Endothelial cell of umbilical vein (primary cell): ENCODE results near the gene MERTK. TPM values are rescaled to one million over a fixed set of nuclear protein-coding genes. Genes with fewer than 3 reads are reported as not detected.

Experiments
- BruUV-seq: library from RNA; stranded (reverse); fragments of 400-500 nt; replicated peaks from 2 replicates; lab custom pipeline; 2021; lab: Mats Ljungman, UMichigan
- CTCF ChIA-PET: fragments of 300-600, 350-600 bp; sonication (Branson Sonifier 250); formaldehyde crosslinking; loops from one replicate; lab custom pipeline; 2021; ENCODE audit warnings: antibody characterized with exemption, inconsistent platforms; lab: Charles Lee
- POLR2A ChIA-PET: fragments of 300-600, 350-600 bp; sonication (Branson Sonifier 250); formaldehyde crosslinking; loops from one replicate; lab custom pipeline; 2021; ENCODE audit warnings: antibody characterized with exemption, inconsistent platforms; lab: Charles Lee
- DNase-seq: peaks from one replicate; pipeline ENCODE4 v3.0.0-alpha.2; 2011; ENCODE audit warnings: low read depth, low spot score
- FAIRE-seq: peaks from 2 replicates; lab custom pipeline; 2011; peaks lifted over from hg19 to GRCh38; lab: Jason Lieb, UNC
- H2AFZ ChIP-seq: 2 replicates; pipeline ENCODE4 v1.6.0; 2012; ENCODE audit warnings: low read depth, low read length, control low read depth, inconsistent platforms
- H3K27ac ChIP-seq: 2 replicates; pipeline ENCODE4 v1.5.1; 2011; ENCODE audit warnings: low read depth, mild to moderate bottlenecking, control low read depth, low read length, moderate library complexity; ENCODE audit not compliant: insufficient read depth
- H3K27me3 ChIP-seq, 2 experiments: 2 replicates each; pipeline versions ENCODE4 v1.6.0 to v1.6.1; 2011; ENCODE audit warnings: low read length in 2 of 2, mixed read lengths in 1 of 2; ENCODE audit not compliant: control insufficient read depth in 2 of 2, insufficient read depth in 2 of 2
- H3K36me3 ChIP-seq, 2 experiments: 2 replicates in 1 of 2; 3 replicates in 1 of 2; pipeline ENCODE4 v1.5.1; 2011; ENCODE audit warnings: low read length in 2 of 2, mild to moderate bottlenecking in 1 of 2, moderate library complexity in 1 of 2; ENCODE audit not compliant: control insufficient read depth in 2 of 2, insufficient read depth in 2 of 2; ENCODE audit errors: extremely low read depth in 1 of 2
- H3K4me1 ChIP-seq: 3 replicates; pipeline ENCODE4 v1.5.1; 2011; ENCODE audit warnings: mild to moderate bottlenecking, low read length; ENCODE audit not compliant: control insufficient read depth, insufficient read depth; ENCODE audit errors: extremely low read depth
- H3K4me2 ChIP-seq: 2 replicates; pipeline ENCODE4 v1.6.1; 2011; ENCODE audit warnings: low read length, control low read depth, mixed read lengths; ENCODE audit not compliant: insufficient read depth
- H3K4me3 ChIP-seq, 3 experiments: fragments of 200-600 bp in 1 of 3; sonication (generic), shearing (Covaris generic) in 1 of 3; replicated peaks in 1 of 3; 2 replicates each; pipeline ENCODE4 v1.5.1; 2011 to 2016; ENCODE audit warnings: control low read depth in 3 of 3, low read length in 3 of 3, mild to moderate bottlenecking in 2 of 3, inconsistent platforms in 1 of 3, low read depth in 1 of 3, moderate library complexity in 1 of 3; ENCODE audit not compliant: insufficient read depth in 1 of 3
- H3K79me2 ChIP-seq: 2 replicates; pipeline ENCODE4 v1.6.0; 2012; ENCODE audit warnings: low read length, inconsistent platforms; ENCODE audit not compliant: control insufficient read depth, insufficient read depth
- H3K9ac ChIP-seq: replicated peaks from 2 replicates; pipeline ENCODE3; 2011; ENCODE audit warnings: low read length, control low read depth; ENCODE audit not compliant: insufficient read depth; ENCODE audit errors: extremely low read depth
- H3K9me1 ChIP-seq: replicated peaks from 3 replicates; pipeline ENCODE4 v1.6.0; 2011; ENCODE audit warnings: mild to moderate bottlenecking, low read length; ENCODE audit not compliant: control insufficient read depth, insufficient read depth; ENCODE audit errors: extremely low read depth
- H3K9me3 ChIP-seq: replicated peaks from 2 replicates; pipeline ENCODE4 v1.5.1; 2012; ENCODE audit warnings: low read length, inconsistent platforms; ENCODE audit not compliant: control insufficient read depth, insufficient read depth
- H4K20me1 ChIP-seq: replicated peaks from 2 replicates; pipeline ENCODE3; 2011; ENCODE audit warnings: mild to moderate bottlenecking, low read length; ENCODE audit not compliant: control insufficient read depth, insufficient read depth; ENCODE audit errors: extremely low read depth
- EZH2 ChIP-seq: IDR thresholded peaks from 2 replicates; pipeline ENCODE4 v1.6.1; 2012; ENCODE audit warnings: borderline replicate concordance, low read depth, mild to moderate bottlenecking, moderate library complexity, low read length, inconsistent platforms; ENCODE audit not compliant: severe bottlenecking
- FOS ChIP-seq: IDR thresholded peaks from 2 replicates; pipeline ENCODE4 v1.6.1; 2011; ENCODE audit warnings: mild to moderate bottlenecking, low read length, moderate library complexity, borderline replicate concordance; ENCODE audit not compliant: insufficient read depth
- GATA2 ChIP-seq: IDR thresholded peaks from 2 replicates; pipeline ENCODE4 v1.7.0; 2011; ENCODE audit warnings: low read depth, mild to moderate bottlenecking, moderate library complexity, mixed read lengths, low read length; ENCODE audit not compliant: insufficient read length, insufficient read depth
- MYC ChIP-seq: IDR thresholded peaks from one replicate; pipeline ENCODE4 v1.6.1; 2011; ENCODE audit warnings: mild to moderate bottlenecking, low read depth, low read length
- POLR2AphosphoS5 ChIP-seq: IDR thresholded peaks from 2 replicates; pipeline ENCODE4 v1.6.1; 2012; ENCODE audit warnings: low read depth, mild to moderate bottlenecking, control low read depth, low read length, moderate library complexity; ENCODE audit not compliant: insufficient read depth
- dilution Hi-C: fragments of 300-500 bp; cut with MboI; formaldehyde crosslinking; loops from one replicate; pipeline ENCODE4 v1.15.0; 2019; ENCODE audit warnings: low sequenced_read_pairs; ENCODE audit not compliant: extremely low pct_ligation_motif_present
- intact Hi-C: fragments of 100-400 bp; cut with micrococcal nuclease; formaldehyde crosslinking; loops from one replicate; pipeline ENCODE4 v1.10.0; 2022
- polyA plus RNA-seq, 4 experiments: library from polyadenylated mRNA; depleted of rRNA in 3 of 4; stranded (reverse) in 3 of 4; unstranded in 1 of 4; fragments of >200 nt; gene quantifications; 2 replicates each; pipeline versions ENCODE4 v1.2.1 to v1.2.3, GENCODE V29; 2011 to 2012; ENCODE audit warnings: missing spikeins in 1 of 4
- total RNA-seq: library from RNA; stranded (reverse); gene quantifications from 2 replicates; pipeline ENCODE4 v1.2.3, GENCODE V29; 2021
- TF ChIP-seq, protein P1 (sequence below): IDR thresholded peaks from 2 replicates; pipeline ENCODE4 v1.6.1; 2011; ENCODE audit not compliant: insufficient read depth, insufficient read length
- TF ChIP-seq, protein P2 (sequence below), 2 donors: IDR thresholded peaks; 1 replicate in 1 of 2; 2 replicates in 1 of 2; pipeline ENCODE4 v1.5.1; 2011; ENCODE audit warnings: low read length in 2 of 2, mild to moderate bottlenecking in 2 of 2, moderate library complexity in 2 of 2, control low read depth in 1 of 2, inconsistent platforms in 1 of 2, low read depth in 1 of 2; ENCODE audit not compliant: insufficient read depth in 1 of 2; ENCODE audit errors: extremely low read depth in 1 of 2

MERTK gene
- total and polyA plus RNA-seq, 2 donors (not counting 3 experiments of a cell fraction or from before 2014, with no cell fraction given) = 37.3 to 39.6 TPM

DNA sequence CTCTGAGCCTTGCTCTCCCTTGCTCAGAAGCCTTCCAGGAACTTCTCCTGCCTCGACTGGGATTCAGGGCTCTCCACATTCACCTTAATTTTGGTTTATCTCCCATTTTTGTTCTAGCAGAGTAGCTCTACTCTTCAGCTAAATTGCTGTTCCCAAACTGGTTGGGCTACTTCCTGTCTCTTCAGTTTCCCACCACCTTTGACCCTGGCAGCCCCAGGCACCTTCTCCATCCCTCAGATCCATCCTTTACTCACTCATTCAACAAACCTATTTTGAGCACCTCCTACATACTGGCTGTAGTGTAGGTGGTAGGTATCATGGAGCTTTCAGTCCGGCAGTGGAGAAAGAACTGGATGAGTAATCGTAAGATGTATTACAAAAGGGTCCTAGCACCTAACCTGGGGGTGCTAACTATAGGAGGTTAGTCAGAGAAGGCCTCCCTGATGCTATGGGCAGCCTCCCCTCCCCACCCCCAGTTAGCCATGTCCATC, 26.3 kb downstream of the MERTK start:
- Histone ChIP-seq H3K27me3 (no peaks in the 10 kb centered on the region), H3K9me3 (no peaks in the 10 kb centered on the region), H3K79me2 (peaks cover 12% of the 10 kb centered on the region), H4K20me1 (no peaks in the 10 kb centered on the region), H2AFZ (no peak overlapping the region), H3K4me1 (peaks cover 14% of the 10 kb centered on the region), H3K9ac (no peak overlapping the region), H3K9me1 (no peaks in the 10 kb centered on the region), H3K4me3 (no peak overlapping the region), H3K27ac (no peak overlapping the region), H3K4me2 (no peak overlapping the region), H3K36me3 (peaks cover 0 to 9% of the 10 kb centered on the region in 2 experiments)
- intact Hi-C loops (no loop called here), dilution Hi-C loops (no loop called here)
- ChIA-PET CTCF (interaction anchor here (1.5 to 1.9 kb wide), 2 partner anchors 12 to 24 kb away, joined by 6 to 8 read pairs; no protein-coding TSS in a partner anchor), POLR2A (no interaction called here)
- no TSS peak for BruUV-seq
- DNase-seq (no peak), FAIRE-seq (no peak)
- TF ChIP-seq POLR2AphosphoS5 (no peak), FOS (no peak), MYC (no peak), EZH2 (no peak)
- TF ChIP-seq, protein P1, sequence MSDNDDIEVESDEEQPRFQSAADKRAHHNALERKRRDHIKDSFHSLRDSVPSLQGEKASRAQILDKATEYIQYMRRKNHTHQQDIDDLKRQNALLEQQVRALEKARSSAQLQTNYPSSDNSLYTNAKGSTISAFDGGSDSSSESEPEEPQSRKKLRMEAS = no peak

DNA sequence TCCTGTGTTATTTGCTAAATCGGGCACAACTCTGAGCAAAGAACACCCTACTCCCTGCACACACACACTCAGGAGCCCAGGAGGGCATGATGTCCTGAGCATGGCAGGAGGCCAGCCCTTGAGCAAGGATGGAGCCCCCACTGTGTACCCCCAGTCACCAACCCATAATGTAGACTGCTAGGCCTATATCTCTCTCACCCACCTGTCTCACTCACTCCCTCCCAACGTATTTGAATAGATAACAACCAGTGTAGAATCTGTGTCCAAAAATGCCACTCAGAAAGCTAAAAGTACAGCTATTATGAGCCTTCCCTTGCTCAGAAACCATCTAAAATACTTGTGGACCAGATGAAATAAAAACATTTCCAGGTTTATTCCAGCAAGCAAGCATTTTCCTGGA, 29.3 kb downstream of the MERTK start:
- no peak overlapping the region for H3K27ac ChIP-seq
- no peaks in the 10 kb centered on the region for H3K27me3 ChIP-seq
- CTCF ChIA-PET = interaction anchor here (2.0 kb wide), 1 partner anchor 9 kb away, joined by 7 read pairs; no protein-coding TSS in a partner anchor
- H3K9ac ChIP-seq = no peak overlapping the region
- DNase-seq (no peak), FAIRE-seq (no peak)
- no peak overlapping the region for H3K4me2 ChIP-seq
- dilution Hi-C loops (no loop called here), intact Hi-C loops (no loop called here)
- H3K9me1 ChIP-seq = no peaks in the 10 kb centered on the region
- no peaks in the 10 kb centered on the region for H4K20me1 ChIP-seq
- no peak overlapping the region for H2AFZ ChIP-seq
- POLR2A ChIA-PET = interaction anchor here (0.7 kb wide), 1 partner anchor 30 kb away, joined by 5 read pairs; no protein-coding TSS in a partner anchor
- BruUV-seq = no TSS peak
- H3K4me3 ChIP-seq = no peak overlapping the region
- H3K9me3 ChIP-seq = no peaks in the 10 kb centered on the region
- peaks cover 11% of the 10 kb centered on the region for H3K4me1 ChIP-seq
- peaks cover 0 to 9% of the 10 kb centered on the region in 2 experiments for H3K36me3 ChIP-seq
- H3K79me2 ChIP-seq = peaks cover 2% of the 10 kb centered on the region
- TF ChIP-seq, protein P2, sequence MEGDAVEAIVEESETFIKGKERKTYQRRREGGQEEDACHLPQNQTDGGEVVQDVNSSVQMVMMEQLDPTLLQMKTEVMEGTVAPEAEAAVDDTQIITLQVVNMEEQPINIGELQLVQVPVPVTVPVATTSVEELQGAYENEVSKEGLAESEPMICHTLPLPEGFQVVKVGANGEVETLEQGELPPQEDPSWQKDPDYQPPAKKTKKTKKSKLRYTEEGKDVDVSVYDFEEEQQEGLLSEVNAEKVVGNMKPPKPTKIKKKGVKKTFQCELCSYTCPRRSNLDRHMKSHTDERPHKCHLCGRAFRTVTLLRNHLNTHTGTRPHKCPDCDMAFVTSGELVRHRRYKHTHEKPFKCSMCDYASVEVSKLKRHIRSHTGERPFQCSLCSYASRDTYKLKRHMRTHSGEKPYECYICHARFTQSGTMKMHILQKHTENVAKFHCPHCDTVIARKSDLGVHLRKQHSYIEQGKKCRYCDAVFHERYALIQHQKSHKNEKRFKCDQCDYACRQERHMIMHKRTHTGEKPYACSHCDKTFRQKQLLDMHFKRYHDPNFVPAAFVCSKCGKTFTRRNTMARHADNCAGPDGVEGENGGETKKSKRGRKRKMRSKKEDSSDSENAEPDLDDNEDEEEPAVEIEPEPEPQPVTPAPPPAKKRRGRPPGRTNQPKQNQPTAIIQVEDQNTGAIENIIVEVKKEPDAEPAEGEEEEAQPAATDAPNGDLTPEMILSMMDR (IDR thresholded peaks at IDR 0.05; ENCODE audit: extremely low read depth in 1 of 2, insufficient read depth in 1 of 2, low read depth in 1 of 2, low read length in 2 of 2) = no peak
- TF ChIP-seq GATA2 (no peak), EZH2 (no peak), POLR2AphosphoS5 (no peak)
